HG02938 (cell line): ENCODE measurements around the gene ANKRD7.
A peak's percentile ranks its signal among the peaks of the same experiment; 100 is the strongest.

Experiments used
- ATAC-seq: cut with Tn5 transposase; IDR thresholded peaks from one replicate; pipeline ENCODE4 v1.9.1; 2021; ENCODE audit warnings: mild to moderate bottlenecking, moderate library complexity; ENCODE audit not compliant: unreplicated experiment

Gene ANKRD7

DNA sequence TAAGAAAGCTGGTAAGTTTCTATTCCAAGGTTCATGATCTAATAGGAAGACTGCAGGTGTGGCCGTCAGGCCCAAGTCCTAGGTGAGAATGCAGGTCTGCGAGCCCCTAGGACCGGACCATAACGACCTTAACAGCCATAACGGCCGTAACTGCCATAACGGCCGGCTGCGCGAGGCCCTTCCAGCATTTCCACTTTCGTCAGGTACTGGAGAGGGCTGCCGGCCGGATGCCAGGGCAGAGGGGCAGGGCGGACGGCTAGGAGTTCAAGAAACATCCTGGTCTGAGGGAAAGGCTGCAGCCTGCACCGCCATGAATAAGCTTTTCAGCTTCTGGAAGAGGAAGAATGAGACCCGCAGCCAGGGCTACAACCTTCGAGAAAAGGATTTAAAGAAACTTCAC lies at the start of gene ANKRD7:
Gene ANKRD7, plus strand, starts transcription at position 184 of the 400 bp plus-strand sequence. Its CDS starts 127 bp downstream, at position 311.
- ATAC-seq, result no peak

DNA sequence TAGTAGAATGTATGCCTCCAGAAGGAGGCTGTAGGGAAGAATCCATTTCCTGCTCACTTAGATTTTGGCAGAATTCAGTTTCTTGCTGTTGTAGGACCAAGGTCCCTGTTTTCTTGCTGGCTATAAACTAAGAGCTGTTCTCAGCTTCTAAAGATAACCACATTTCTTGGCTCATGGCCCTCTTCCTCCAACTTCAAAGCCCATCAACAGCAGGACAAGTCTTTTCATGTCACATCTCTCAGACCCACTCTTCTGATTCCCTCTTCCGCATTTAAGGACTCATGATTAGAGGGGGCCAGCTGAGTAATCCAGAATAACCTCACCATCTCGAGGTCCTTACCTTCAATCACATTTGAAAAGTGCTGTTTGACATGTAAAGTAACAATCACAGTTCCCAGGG lies 48.8 kb upstream of the ANKRD7 start:
- no peak for ATAC-seq

GRCh38 chr7:118179191-118179590 lies 45.3 kb upstream of the ANKRD7 start:
- no peak for ATAC-seq

- ATAC-seq, result no peak
These were observed 41.7 kb upstream of the ANKRD7 start for GRCh38 chr7:118182593-118183427.

- peak; percentile 0 for ATAC-seq
These were observed 41.1 kb upstream of the ANKRD7 start for GRCh38 chr7:118183428-118183785.

- peak; percentile 96 for ATAC-seq
These were observed 40.5 kb upstream of the ANKRD7 start, which contains the start of gene LSM8 for GRCh38 chr7:118183786-118184564. LSM8 (plus strand) TSS chr7:118184164; CDS start chr7:118184224, 60 bp downstream.

DNA sequence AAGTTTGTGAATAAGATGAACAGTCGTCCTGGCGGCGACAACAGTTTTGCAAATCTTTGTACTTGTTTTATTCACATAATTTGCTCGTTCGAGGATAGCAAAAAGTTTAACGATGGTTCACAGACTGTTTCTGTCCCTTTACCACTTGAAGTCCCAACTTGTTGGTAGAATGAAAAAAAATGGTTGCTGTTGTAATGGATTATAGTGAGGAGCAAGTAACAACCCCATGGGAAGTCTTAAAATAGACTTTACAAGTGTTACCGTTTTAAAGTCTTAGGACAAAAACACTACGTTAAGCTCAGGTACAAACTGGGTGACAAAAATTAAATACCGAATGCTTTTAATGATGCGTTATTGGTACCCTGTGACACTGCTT lies 40.0 kb upstream of the ANKRD7 start:
- ATAC-seq, result no peak

- no peak for ATAC-seq
These were observed 39.2 kb upstream of the ANKRD7 start for GRCh38 chr7:118185163-118185860.

- no peak for ATAC-seq
These were observed 38.0 kb upstream of the ANKRD7 start for GRCh38 chr7:118186501-118186900.

- ATAC-seq, result no peak
These were observed 29.9 kb upstream of the ANKRD7 start for GRCh38 chr7:118194571-118194970.

- peak; percentile 77 for ATAC-seq
These were observed 28.5 kb upstream of the ANKRD7 start for GRCh38 chr7:118195837-118196474.

DNA sequence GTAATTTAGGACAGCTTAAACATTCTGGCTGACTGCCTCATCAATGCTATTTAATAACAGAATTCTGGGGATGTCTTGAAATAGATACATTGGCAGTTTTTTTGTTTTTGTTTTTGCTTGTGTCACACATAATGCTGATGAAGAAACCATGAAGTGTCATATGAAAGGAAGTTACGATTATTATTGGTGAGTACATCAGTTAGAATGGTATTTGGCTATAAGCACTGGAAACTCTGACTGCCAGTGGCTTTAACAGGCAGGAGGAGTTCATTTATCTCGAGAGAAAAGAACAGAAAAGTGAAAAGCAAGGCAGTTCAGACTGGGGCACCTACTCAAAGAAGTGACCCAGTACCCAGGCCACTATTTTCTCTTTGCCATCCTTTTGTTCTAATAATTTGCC lies 22.4 kb upstream of the ANKRD7 start:
- ATAC-seq, result no peak

- peak; percentile 95 for ATAC-seq
These were observed 10.3 kb upstream of the ANKRD7 start for GRCh38 chr7:118214051-118214832.

GRCh38 chr7:118214833-118215182 lies 9.7 kb upstream of the ANKRD7 start:
- peak; percentile 8 for ATAC-seq

- ATAC-seq, result no peak
These were observed 7.3 kb upstream of the ANKRD7 start for GRCh38 chr7:118217210-118217619.

- ATAC-seq, result no peak
These were observed 5.9 kb upstream of the ANKRD7 start for GRCh38 chr7:118218413-118219156.

DNA sequence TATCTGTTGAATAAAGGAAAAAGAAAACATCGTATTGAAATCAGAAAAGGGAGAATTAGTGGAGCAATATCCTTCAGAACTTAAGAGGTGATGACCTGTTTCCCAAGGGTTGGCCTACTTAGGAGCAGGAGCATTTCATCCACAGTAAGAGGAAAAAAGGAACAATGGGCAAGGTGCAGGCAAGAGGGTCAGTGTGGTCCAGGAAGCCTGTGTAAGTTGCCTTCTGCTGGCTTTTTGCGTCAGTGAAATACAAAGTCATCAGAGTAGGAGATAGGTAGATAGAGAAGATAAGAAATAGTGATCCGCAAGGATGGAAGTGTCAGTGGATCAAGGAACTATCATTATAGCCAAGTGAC lies 5.4 kb upstream of the ANKRD7 start:
- no peak for ATAC-seq

DNA sequence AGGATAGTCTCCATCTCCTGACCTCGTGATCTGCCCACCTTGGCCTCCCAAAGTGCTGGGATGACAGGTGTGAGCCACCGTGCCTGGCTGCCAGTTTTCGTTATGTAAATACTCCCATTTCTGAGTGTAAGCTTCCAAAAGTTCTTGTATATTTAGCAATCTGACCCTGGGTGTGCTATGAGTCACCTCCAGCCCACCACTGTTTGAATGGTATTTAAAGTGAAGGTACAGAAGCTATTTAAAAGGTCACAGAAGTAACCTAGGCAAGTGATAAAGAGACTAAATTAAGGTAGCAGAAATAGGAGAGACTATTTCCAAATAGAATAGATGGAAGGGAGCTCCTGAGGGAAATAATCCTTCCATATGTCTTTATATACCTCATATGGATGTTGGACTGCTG lies 3.9 kb upstream of the ANKRD7 start:
- no peak for ATAC-seq

GRCh38 chr7:118222591-118222990 lies 1.9 kb upstream of the ANKRD7 start:
- no peak for ATAC-seq

DNA sequence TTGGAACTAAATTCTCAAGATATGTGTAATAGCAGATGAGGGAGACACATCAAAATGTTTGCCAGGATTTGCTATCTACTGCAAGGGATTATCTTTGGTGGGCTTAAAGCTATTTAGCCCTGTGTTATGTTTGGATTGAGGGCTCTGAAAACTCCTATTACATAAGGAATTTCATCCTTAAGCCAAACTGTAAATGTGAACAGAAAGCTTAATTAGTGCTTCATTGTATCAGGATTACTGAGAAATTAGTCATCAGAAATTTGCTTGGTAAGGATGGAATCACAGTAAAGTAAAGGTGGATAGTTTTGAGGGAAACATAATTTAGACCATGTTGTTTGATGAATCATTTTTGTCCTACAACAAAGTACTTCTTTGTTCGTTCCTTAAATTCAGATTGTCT lies 8.3 kb downstream of the ANKRD7 start:
- no peak for ATAC-seq
